GM06990 (cell line): ENCODE measurements around the gene KMT2C.

ENCODE experiments used
- DNase-seq: peaks from one replicate; pipeline ENCODE4 v3.0.0-alpha.2; 2011; ENCODE audit not compliant: insufficient read length; ENCODE audit errors: extremely low read depth
- H3K27me3 ChIP-seq: replicated peaks from 2 replicates; pipeline ENCODE4 v1.6.0; 2011; ENCODE audit warnings: low read length; ENCODE audit not compliant: control insufficient read depth, insufficient read depth
- H3K36me3 ChIP-seq: 2 replicates; pipeline ENCODE4 v1.5.1; 2011; ENCODE audit warnings: low read length; ENCODE audit not compliant: control insufficient read depth, insufficient read depth
- H3K4me3 ChIP-seq: replicated peaks from 2 replicates; pipeline ENCODE4 v1.5.1; 2011; ENCODE audit warnings: low read depth, mild to moderate bottlenecking, control low read depth, low read length
- CTCF ChIP-seq: IDR thresholded peaks from 2 replicates; pipeline ENCODE4 v1.5.1; 2011; ENCODE audit warnings: low read length, control low read depth, mild to moderate bottlenecking, inconsistent platforms; ENCODE audit not compliant: insufficient read depth, poor library complexity, severe bottlenecking

KMT2C gene

GRCh38 chr7:152335900-152336571, 99.8 kb downstream of the KMT2C start:
- Histone ChIP-seq H3K27me3 (no peaks in the 10 kb centered on the region), H3K4me3 (peak overlapping the region; percentile 27), H3K36me3 (no peaks in the 10 kb centered on the region)
- TF ChIP-seq CTCF, result no peak
- no peak for DNase-seq

GRCh38 chr7:152333134-152333533, 102.7 kb downstream of the KMT2C start:
- H3K27me3 ChIP-seq, result no peaks in the 10 kb centered on the region
- no peak for DNase-seq
- no peak overlapping the region for H3K4me3 ChIP-seq
- TF ChIP-seq CTCF, result no peak
- peaks cover 2% of the 10 kb centered on the region for H3K36me3 ChIP-seq

- no peak for DNase-seq
Observed at GRCh38 chr7:152330827-152331226, 105.0 kb downstream of the KMT2C start.

GRCh38 chr7:152329469-152329868, 106.3 kb downstream of the KMT2C start:
- DNase-seq, result no peak
- Histone ChIP-seq H3K36me3 (peaks cover 2% of the 10 kb centered on the region), H3K27me3 (no peaks in the 10 kb centered on the region), H3K4me3 (no peak overlapping the region)
- TF ChIP-seq CTCF, result no peak

More at GRCh38 chr7:152330827-152331226, 105.0 kb downstream of the KMT2C start:
- no peak for TF ChIP-seq CTCF
- H3K4me3 ChIP-seq, result no peak overlapping the region
- peaks cover 2% of the 10 kb centered on the region for H3K36me3 ChIP-seq
- no peaks in the 10 kb centered on the region for H3K27me3 ChIP-seq

GRCh38 chr7:152328234-152328633, 107.6 kb downstream of the KMT2C start:
- H3K27me3 ChIP-seq, result no peaks in the 10 kb centered on the region
- no peak for TF ChIP-seq CTCF
- DNase-seq, result no peak
- H3K36me3 ChIP-seq, result peaks cover 2% of the 10 kb centered on the region
- no peak overlapping the region for H3K4me3 ChIP-seq

- Histone ChIP-seq H3K36me3 (no peaks in the 10 kb centered on the region), H3K27me3 (no peaks in the 10 kb centered on the region), H3K4me3 (no peak overlapping the region)
- TF ChIP-seq CTCF, result no peak
- DNase-seq, result no peak
Observed at GRCh38 chr7:152315845-152316244, 120.0 kb downstream of the KMT2C start.
